Measurements from ENCODE around the gene EARS2.
A peak's percentile ranks its signal among the peaks of the same experiment; 100 is the strongest.

EARS2 gene

DNA sequence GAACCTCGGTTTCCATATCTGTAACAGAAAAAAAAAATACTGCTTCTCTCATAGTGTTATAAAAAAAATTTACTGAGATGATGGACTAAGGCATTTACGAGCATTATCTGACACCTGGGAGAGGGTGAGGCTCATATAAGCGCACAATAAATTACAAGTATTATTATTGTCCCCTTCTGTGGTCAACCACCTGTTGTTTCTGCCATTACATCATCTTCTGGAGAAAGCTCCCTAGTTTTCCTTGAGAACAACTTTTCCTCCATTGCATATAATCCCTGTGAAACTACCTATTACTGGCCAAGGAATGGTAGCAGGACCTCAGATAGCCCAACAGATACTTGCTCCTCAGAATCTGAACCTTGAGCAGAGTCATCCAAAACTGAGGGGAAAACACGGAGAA is 35.2 kb downstream of the EARS2 start:
- DNase-seq (ENCODE audit: low read depth), result no peak
- H3K4me3 ChIP-seq (ENCODE audit: low read depth, low read length), result no peak overlapping the region
- TF ChIP-seq, protein P1, sequence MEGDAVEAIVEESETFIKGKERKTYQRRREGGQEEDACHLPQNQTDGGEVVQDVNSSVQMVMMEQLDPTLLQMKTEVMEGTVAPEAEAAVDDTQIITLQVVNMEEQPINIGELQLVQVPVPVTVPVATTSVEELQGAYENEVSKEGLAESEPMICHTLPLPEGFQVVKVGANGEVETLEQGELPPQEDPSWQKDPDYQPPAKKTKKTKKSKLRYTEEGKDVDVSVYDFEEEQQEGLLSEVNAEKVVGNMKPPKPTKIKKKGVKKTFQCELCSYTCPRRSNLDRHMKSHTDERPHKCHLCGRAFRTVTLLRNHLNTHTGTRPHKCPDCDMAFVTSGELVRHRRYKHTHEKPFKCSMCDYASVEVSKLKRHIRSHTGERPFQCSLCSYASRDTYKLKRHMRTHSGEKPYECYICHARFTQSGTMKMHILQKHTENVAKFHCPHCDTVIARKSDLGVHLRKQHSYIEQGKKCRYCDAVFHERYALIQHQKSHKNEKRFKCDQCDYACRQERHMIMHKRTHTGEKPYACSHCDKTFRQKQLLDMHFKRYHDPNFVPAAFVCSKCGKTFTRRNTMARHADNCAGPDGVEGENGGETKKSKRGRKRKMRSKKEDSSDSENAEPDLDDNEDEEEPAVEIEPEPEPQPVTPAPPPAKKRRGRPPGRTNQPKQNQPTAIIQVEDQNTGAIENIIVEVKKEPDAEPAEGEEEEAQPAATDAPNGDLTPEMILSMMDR (IDR thresholded peaks at IDR 0.05; ENCODE audit: low read depth, low read length), result no peak
- TF ChIP-seq, protein P2, sequence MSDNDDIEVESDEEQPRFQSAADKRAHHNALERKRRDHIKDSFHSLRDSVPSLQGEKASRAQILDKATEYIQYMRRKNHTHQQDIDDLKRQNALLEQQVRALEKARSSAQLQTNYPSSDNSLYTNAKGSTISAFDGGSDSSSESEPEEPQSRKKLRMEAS (IDR thresholded peaks at IDR 0.05; ENCODE audit: low read depth, low read length), result no peak
- no peak for TF ChIP-seq MYC (IDR thresholded peaks at IDR 0.05; ENCODE audit: low read depth, low read length)

DNA sequence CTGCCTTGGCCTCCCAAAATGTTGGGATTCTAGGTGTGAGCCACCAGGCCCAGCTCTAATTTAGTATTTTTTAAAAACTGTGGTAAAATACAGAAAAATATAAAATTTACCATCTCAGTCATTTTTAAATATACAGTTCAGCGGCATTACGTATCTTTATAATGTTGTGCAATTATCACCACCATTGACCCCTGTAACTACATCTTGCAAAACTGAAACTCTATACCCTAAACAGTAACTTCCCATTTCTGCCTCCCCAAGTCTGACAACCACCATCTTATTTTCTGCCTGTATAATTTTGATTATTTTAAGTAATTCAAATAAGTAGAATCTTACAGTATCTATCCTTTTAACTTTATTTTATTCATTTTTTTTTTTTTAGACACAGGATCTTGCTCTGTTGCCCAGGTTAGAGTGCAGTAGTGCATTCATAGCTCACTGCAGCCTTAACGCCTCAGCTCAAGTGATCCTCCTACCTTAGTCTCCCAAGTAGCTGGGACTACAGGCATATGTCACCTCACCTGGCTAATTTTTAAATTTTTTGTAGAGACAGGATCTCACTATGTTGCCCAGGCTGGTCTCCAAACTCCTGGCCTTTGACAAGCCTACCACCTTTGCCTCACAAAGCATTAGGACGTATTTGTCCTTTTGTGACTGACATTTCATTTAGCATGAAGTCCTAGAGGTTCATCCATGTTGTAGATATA is 36.0 kb downstream of the EARS2 start:
- no peak overlapping the region for H3K4me3 ChIP-seq (ENCODE audit: low read depth, low read length)
- TF ChIP-seq, protein P1 (IDR thresholded peaks at IDR 0.05; ENCODE audit: low read depth, low read length), result no peak
- TF ChIP-seq, protein P2 (IDR thresholded peaks at IDR 0.05; ENCODE audit: low read depth, low read length), result no peak
- TF ChIP-seq POLR2A (IDR thresholded peaks at IDR 0.05; ENCODE audit: extremely low read depth, insufficient read length), result no peak
- DNase-seq (ENCODE audit: low read depth), result peak; percentile 84

DNA sequence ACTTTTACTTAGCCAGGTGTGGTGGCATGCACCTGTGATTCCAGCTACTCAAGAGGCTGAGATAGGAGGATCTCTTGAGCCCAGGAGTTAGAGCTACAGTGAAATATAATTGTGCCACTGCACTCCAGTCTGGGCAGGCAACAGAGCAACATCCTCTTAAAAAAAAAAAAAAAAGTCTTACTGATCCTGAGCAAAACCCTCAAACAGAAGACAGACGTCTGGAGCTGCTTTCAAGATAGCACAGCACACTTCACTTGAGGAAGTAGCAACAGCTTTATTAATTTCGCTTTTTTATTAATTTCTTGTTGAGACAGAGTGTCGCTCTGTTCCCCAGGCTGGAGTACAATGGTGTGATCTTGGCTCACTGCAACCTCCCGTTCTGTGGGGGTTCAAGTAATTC is 36.6 kb downstream of the EARS2 start:
- peak; percentile 60 for DNase-seq (ENCODE audit: low read depth)
- H3K4me3 ChIP-seq (ENCODE audit: low read depth, low read length), result no peak overlapping the region
- TF ChIP-seq, protein P1 (IDR thresholded peaks at IDR 0.05; ENCODE audit: low read depth, low read length), result no peak

DNA sequence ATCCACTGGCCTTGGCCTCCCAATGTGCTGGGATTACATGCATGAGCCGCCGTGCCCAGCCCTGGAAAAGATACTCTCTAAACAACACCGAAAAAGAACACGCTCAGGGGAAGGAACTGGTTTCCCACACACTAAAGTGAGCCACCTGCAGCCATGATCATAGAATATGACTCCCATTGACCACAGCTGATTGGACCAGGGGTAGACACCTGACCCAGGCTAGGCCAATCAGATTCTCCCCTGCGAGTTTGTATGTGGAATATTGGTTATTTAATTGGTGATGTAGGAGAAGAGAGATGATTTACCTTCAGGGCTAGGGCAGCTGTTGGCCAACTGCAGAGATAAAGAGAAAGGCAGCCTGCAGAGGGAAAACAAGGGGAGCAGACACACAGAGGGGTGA is 37.9 kb downstream of the EARS2 start:
- DNase-seq (ENCODE audit: low read depth), result peak; percentile 26
- TF ChIP-seq MYC (IDR thresholded peaks at IDR 0.05; ENCODE audit: low read depth, low read length) (no peak), POLR2A (IDR thresholded peaks at IDR 0.05; ENCODE audit: extremely low read depth, insufficient read length) (no peak)
- TF ChIP-seq, protein P1 (IDR thresholded peaks at IDR 0.05; ENCODE audit: low read depth, low read length), result no peak
- TF ChIP-seq, protein P2 (IDR thresholded peaks at IDR 0.05; ENCODE audit: low read depth, low read length), result no peak
- H3K4me3 ChIP-seq (ENCODE audit: low read depth, low read length), result no peak overlapping the region

DNA sequence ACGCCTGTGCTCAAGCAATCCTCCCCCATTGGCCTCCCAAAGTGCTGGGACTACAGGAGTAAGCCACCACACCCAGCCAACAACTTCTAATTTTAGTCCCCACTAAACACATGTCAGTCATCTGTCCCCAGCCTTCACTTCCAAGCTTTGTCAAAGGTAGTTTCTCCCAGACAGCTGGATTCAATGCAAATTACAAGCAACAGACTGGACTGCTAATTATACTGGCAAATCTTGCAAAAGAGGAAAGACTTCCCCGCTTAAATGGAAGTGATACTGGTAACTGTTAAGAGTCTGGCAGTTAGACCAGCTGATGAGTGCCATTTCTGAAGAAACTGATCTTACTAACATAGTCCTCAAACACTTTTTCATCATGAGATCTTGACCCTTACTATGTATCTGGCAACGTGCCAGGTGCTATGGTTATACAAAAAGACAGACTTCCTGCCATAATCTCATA is 38.7 kb downstream of the EARS2 start:
- no peak overlapping the region for H3K4me3 ChIP-seq (ENCODE audit: low read depth, low read length)
- DNase-seq (ENCODE audit: low read depth), result peak; percentile 82
- TF ChIP-seq MYC (IDR thresholded peaks at IDR 0.05; ENCODE audit: low read depth, low read length) (no peak), POLR2A (IDR thresholded peaks at IDR 0.05; ENCODE audit: extremely low read depth, insufficient read length) (no peak)
- TF ChIP-seq, protein P2 (IDR thresholded peaks at IDR 0.05; ENCODE audit: low read depth, low read length), result no peak
- TF ChIP-seq, protein P1 (IDR thresholded peaks at IDR 0.05; ENCODE audit: low read depth, low read length), result no peak
